Bronchial epithelial cell (primary cell): ENCODE data around the gene CORO2A. TPM values are rescaled to one million over a fixed set of nuclear protein-coding genes. Genes with fewer than 3 reads are reported as not detected.
A peak's percentile ranks its signal among the peaks of the same experiment; 100 is the strongest.

Source experiments
- DNase-seq: peaks from one replicate; pipeline ENCODE4 v3.0.0-alpha.2; 2010; ENCODE audit warnings: low read depth
- FAIRE-seq: peaks from 2 replicates; lab custom pipeline; 2011; peaks lifted over from hg19 to GRCh38; lab: Jason Lieb, UNC
- H3K27me3 ChIP-seq: 2 replicates; pipeline ENCODE4 v1.5.1; 2011; ENCODE audit warnings: low read length; ENCODE audit not compliant: control insufficient read depth, insufficient read depth
- H3K36me3 ChIP-seq: 2 replicates; pipeline ENCODE4 v1.5.1; 2011; ENCODE audit warnings: low read length; ENCODE audit not compliant: control insufficient read depth, insufficient read depth
- H3K4me3 ChIP-seq: 2 replicates; pipeline ENCODE4 v1.5.1; 2011; ENCODE audit warnings: mild to moderate bottlenecking, low read depth, low read length, control low read depth
- total RNA-seq: library from RNA; depleted of rRNA; stranded (reverse); fragments of >200 nt; gene quantifications from 2 replicates; pipeline ENCODE4 v1.2.1, GENCODE V29; 2014
- TF ChIP-seq, protein P1 (sequence below): IDR thresholded peaks from 2 replicates; pipeline ENCODE4 v1.5.1; 2011; ENCODE audit warnings: mild to moderate bottlenecking, moderate library complexity, low read length, control low read depth, inconsistent platforms; ENCODE audit not compliant: insufficient read depth, severe bottlenecking

CORO2A gene
- total RNA-seq, 1 donor from 2014 or later = 22.1 TPM

DNA sequence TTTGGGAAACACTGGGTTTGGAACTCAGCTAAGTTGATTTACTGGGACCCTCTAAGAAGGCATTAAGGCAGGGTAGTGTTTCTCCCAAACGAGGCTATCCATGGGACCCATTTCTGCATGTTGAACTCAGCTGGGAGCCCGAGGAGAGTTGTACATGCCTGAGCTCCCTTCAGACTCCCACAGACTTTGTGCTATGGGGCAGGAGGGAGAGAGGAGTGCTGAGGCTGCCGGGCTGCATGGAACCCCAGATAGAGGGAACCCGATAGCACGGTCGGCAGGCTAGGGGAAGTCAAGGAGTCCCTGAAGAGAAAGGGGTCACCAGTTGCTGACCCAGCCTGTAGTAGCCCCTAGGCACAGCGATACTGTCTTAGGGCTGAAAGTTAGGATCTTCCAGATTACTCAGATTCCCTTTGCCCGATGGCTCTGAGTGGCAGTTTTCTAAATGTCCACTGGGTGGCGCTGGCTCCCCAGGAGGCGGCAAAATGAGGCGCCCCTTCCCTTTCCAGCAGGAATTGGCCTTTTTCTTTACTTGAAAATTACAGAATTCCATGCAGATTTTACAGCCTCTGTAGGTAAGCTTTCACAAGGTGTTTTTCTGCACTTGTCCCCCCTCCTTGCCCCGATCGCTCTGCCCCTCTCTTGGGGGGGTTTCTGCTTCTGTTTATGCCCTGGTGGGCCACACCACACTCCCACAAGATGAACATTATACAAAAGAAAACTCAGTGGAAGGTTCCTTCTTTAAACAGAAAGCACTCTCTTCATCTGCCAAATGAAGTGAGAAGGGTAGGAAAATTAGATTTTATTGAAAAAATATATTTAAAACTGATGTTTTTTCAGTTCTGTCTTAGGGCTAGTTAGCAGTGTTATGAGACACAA, 118.1 kb downstream of the CORO2A start:
- Histone ChIP-seq H3K36me3 (peaks cover 1% of the 10 kb centered on the region), H3K4me3 (no peak overlapping the region), H3K27me3 (no peaks in the 10 kb centered on the region)
- DNase-seq = peak; percentile 43
- FAIRE-seq = no peak
- TF ChIP-seq, protein P1, sequence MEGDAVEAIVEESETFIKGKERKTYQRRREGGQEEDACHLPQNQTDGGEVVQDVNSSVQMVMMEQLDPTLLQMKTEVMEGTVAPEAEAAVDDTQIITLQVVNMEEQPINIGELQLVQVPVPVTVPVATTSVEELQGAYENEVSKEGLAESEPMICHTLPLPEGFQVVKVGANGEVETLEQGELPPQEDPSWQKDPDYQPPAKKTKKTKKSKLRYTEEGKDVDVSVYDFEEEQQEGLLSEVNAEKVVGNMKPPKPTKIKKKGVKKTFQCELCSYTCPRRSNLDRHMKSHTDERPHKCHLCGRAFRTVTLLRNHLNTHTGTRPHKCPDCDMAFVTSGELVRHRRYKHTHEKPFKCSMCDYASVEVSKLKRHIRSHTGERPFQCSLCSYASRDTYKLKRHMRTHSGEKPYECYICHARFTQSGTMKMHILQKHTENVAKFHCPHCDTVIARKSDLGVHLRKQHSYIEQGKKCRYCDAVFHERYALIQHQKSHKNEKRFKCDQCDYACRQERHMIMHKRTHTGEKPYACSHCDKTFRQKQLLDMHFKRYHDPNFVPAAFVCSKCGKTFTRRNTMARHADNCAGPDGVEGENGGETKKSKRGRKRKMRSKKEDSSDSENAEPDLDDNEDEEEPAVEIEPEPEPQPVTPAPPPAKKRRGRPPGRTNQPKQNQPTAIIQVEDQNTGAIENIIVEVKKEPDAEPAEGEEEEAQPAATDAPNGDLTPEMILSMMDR = peak; percentile 88

DNA sequence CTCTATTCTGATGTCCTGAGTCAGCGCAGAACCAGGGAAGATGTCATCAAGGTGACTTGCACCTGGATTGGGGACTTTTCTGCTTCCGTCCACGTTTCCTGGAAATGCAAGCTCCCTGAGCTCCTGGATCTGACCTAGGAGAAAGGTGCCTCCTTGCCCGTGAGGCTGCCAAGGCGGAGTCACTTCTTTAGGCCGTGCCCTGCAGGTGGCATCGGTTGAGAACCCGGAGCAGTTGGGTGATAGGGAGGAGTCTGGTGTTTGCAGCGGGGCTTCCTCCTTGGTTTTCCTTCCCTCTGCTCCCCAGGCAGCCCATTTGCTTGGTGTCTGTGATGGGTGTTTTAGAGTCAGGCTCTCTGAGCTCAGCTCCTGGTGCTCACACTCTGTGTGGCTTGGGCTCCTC, 120.7 kb downstream of the CORO2A start:
- Histone ChIP-seq H3K27me3 (no peaks in the 10 kb centered on the region), H3K4me3 (no peak overlapping the region)
- TF ChIP-seq, protein P1 = no peak

More for the DNA sequence above, 120.7 kb downstream of the CORO2A start:
- DNase-seq = no peak
- FAIRE-seq = no peak
- no peaks in the 10 kb centered on the region for H3K36me3 ChIP-seq

Other genes starting within 250 kb of the CORO2A start
- 7.1 and 12.5 TPM in 2 replicates for gene ANP32B, start 209.3 kb downstream of the CORO2A start, total RNA-seq
- gene NANS, start 135.9 kb downstream of the CORO2A start, total RNA-seq = 98.8 and 118 TPM in 2 replicates
- gene TRIM14, start 73.4 kb downstream of the CORO2A start, total RNA-seq = 1.8 and 5.8 TPM in 2 replicates
- gene TBC1D2, start 63.0 kb upstream of the CORO2A start, total RNA-seq = 46.0 and 54.0 TPM in 2 replicates